NCI-H146 (cell line): Measurements from ENCODE around the gene PLPP7.

Experiments used
- DNase-seq: peaks from one replicate; lab custom pipeline; 2025; lab: John Stamatoyannopoulos, UW

PLPP7 gene

GRCh38 chr9:131281119-131281965, 8.2 kb upstream of the PLPP7 start:
- no peak for DNase-seq

- no peak for DNase-seq
Observed at GRCh38 chr9:131282175-131282574, 7.3 kb upstream of the PLPP7 start.

- peak; percentile 31 for DNase-seq
Observed at GRCh38 chr9:131282688-131283422, 6.7 kb upstream of the PLPP7 start.

DNA sequence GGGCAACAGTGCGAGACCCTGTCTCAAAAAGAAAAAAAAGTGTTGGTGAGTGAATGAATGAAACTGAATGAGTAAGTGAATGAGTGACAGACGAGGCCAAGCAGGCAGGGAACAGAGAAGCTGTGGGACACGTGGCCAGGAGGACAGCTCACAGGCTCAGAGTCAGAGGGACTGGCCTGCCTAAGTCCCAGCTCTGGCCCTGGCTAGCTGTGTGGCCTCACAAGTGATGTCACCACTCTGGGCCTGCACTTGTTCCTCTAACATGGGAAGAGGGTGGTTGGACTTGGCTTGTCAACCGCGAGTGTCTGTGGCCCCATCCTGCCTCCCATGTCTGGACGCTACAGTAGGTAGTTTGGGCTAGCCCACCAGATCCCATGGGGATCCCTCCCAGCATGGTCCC, 4.7 kb upstream of the PLPP7 start:
- no peak for DNase-seq

GRCh38 chr9:131287359-131287758, 2.2 kb upstream of the PLPP7 start:
- no peak for DNase-seq

DNA sequence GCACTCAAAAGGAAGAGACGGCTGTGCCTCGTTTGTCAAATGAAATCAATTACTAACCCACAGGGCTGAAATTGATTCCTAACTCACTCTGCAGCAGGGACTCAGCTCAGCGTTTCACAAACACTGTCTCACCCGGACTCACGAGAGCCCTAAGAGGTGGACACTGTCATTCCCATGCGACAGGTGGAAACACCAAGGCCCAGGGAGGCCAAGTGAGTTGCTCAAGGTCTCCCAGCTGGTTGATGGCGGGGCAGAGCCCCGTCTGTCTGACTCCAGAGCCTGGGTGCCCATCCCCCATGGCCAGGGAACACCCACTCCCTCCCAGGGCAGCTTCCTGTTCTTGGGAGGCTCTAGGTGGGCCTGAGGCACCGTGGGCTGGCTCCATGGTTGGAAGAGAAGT, 1.3 kb upstream of the PLPP7 start:
- DNase-seq, result no peak

DNA sequence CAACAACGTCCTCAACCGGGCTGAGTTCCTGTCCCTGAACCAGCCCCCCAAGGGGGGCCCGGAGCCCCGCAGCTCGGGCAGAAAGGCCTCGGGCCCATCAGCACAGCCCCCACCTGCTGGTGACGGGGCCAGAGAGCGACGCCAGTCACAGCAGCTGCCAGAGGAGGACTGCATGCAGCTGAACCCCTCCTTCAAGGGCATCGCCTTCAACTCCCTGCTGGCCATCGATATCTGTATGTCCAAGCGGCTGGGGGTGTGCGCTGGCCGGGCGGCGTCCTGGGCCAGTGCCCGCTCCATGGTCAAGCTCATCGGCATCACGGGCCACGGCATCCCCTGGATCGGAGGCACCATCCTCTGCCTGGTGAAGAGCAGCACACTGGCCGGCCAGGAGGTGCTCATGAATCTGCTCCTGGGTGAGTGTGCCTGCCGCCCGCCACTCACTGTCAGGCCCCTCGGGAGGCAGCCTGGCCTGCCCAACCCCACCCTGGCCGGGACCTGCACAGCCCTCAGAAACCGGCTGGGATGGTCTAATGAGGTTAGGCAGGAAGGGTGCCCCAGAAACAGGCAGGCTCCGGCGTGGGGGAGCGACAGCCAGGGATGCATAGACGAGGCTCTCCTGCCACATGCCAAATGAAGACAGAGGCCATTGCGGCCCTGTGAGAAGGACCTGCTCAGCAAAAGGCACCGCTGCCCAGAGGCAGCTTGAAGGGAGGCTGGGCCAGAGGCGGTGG, 678 bp downstream of the PLPP7 start:
- no peak for DNase-seq

DNA sequence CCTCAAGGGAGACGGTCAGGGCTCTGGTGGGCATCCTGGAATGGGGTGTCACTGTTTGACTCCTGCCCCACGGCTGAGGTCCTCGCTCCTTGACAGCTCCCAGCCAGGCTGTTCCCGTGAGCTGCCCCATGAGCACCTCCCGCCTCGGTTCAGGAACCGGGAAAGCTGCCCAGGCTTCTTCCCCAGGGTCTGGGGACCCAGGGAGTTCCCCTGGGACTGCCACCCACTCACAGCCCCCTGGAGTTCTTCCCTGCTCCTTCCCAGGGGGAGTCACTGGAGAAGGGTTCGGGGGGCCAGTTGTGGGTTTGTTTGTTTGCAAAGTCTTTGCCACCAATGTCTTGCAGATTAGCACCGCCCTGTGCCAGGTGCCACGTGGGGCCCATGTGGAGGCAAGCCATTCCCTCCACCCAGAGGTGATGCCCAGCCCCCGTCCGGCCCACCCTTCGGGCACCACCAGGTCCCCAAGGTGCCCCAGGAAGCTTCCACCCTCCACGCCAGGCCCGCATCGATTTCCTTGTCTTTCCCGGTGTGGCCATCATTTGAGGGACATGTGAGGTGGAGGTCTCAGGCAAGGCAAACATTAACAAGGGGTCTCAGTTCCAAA, 1.3 kb downstream of the PLPP7 start:
- no peak for DNase-seq

DNA sequence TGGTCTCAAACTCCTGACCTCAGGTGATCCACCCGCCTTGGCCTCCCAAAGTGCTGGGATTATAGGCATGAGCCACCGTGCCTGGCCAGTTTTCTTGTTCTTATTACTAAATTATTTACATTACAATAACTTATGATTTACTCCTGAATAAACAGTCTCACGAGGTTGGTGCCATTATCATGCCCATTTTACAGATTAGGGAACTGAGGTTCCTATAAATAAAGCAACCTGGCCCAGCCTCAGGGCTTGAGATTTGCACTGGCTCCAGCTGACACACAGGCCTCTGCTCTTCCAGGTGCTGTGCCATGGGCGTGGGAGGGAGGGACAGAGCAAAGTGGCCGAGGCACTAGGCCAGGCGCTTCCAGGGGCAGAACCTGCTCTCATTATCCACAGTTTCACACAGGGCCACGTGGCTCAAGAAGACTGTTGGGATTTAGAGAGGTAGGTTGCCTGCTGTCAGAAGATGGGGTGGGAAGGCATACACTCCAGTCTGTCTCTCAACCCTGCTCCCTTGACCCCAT, 2.3 kb downstream of the PLPP7 start:
- DNase-seq, result no peak

GRCh38 chr9:131292937-131293336, 3.4 kb downstream of the PLPP7 start:
- no peak for DNase-seq

DNA sequence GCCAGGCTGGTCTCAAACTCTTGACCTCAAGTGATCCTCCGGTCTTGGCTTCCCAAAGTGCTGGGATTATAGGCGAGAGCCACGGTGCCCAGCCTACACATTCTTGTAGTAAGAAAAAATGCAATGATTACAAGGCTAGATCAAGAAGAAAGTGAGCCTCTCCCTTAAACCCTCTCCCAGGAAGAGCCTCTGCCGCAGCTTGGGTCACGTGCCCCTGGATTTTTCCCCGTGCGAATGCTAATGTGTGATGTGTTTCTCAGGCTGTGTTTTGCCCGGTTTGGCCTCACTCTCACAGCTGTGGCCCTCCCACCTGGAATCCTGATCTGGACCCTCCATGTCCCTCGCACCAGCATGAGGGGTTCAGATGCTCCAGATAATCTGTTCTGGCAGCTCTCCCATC, 6.9 kb downstream of the PLPP7 start:
- DNase-seq, result no peak

DNA sequence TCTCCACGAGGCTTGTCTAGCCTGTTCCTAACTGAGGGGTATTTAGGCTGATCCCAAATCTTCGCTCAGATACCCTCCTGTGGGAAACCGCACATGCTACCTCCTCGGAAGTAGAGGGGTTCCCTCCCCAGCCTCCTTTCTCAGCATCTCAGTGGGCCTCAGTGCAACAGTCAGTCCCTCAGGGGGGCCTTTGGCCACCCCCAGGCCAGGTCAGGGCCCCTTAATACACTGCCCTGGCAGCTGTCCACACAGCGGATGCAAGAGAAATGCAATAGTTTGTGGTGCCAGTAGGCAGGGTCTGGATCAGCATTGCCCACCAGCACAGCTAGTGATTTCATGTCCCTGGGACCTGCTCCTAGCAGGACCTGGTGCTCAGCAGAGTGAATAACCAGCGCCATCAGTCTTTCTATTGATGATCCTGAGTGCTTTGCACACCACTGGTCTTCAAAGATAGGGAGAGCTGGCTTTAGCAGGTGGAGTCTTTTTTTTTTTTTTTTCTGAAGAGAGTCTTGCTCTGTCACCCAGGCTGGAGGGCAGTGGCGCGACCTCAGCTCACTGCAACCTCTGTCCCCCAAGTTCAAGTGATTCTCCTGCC, 7.5 kb downstream of the PLPP7 start:
- DNase-seq, result no peak

DNA sequence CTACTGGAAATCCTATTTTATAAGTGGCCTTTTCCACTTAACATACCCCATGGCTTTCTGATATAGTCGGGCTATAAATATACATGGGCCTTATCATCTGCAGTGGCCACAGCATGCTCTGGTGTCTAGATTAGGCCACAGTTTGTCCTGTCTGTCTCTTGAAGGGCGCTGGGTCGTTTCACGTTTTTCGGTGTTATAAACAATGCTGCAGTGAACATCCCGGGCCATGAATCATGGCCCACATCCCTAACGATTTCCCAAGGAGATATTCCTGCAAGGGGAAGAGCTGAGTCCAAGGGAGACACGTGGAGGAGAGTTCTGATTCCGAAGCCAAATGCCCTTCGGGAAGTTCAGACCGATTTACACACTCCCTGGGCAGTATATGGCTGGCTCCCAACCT, 8.4 kb downstream of the PLPP7 start:
- DNase-seq, result no peak

GRCh38 chr9:131298341-131298740, 8.8 kb downstream of the PLPP7 start:
- DNase-seq, result no peak

GRCh38 chr9:131298816-131299215, 9.3 kb downstream of the PLPP7 start:
- DNase-seq, result no peak

DNA sequence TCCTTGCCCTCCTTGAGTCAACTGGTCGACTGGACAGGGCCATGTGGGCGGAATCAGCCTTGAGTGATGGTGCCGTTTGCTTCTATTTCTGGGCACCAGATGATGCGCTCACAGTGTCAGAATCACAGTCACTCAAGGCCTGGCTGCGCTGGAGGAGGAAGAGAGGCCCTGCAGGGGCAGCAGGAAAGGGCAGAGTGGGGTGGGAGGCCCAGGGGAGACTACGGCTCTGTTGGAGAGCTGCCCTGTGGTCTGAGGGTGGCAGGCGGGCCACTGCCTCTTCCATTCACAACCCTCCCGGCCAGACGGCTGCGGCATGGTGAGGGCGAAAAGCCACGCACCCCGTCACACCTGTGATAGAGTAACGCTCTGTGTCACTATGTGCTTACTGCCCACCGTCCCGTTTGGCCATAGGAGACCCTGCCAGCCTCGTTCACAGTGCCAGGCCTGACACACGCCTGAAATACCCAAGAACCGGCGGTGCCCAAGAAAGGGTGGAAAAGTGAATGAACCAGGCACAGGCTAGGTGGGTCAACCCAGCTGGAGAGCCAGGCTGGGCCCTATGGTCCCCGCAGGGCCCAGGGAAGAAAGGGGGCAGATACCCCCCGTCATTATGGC, 9.9 kb downstream of the PLPP7 start:
- DNase-seq, result no peak

GRCh38 chr9:131299961-131300347, 10.4 kb downstream of the PLPP7 start:
- no peak for DNase-seq

DNA sequence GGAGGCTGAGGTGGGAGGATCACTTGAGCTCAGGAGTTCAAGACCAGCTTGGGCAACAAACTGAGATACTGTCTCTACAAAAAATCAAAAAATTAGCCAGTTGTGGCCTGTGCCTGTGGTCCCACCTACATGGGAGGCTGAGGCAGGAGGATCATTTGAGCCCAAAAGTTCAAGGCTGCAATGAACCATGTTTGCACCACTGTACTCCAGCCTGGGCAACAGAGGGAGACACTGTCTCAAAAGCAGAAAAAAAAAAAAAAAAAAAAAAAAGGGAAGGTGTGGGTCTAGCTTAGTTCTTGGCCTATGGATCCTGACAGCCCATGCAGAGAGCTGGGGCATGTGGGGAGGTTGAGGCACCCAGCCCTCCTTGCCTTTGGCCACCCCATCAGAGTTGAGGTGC, 10.9 kb downstream of the PLPP7 start:
- DNase-seq, result no peak

GRCh38 chr9:131302244-131303075, 12.9 kb downstream of the PLPP7 start:
- peak; percentile 10 for DNase-seq
